Thyroid gland (tissue), 4 donors: Measurements from ENCODE around the gene RALBP1.

Experiments used
- CTCF ChIP-seq, 6 experiments: fragments of 200-600 bp in 3 of 6; fragments of 450-650 bp in 3 of 6; sonication (generic) in 3 of 6; IDR thresholded peaks; one replicate each; pipeline ENCODE4 v1.5.1; 2016 to 2019; ENCODE audit warnings: antibody characterized with exemption in 6 of 6, mild to moderate bottlenecking in 2 of 6, inconsistent platforms in 1 of 6, moderate library complexity in 1 of 6
- POLR2A ChIP-seq, 2 donors: fragments of 450-650 bp; IDR thresholded peaks; one replicate each; pipeline ENCODE4 v1.6.1; 2017; ENCODE audit warnings: antibody characterized with exemption in 2 of 2, mild to moderate bottlenecking in 2 of 2, moderate library complexity in 1 of 2

- TF ChIP-seq CTCF (IDR thresholded peaks at IDR 0.05) (no peak), POLR2A (IDR thresholded peaks at IDR 0.05) (no peak)
These were observed 67.6 kb downstream of the RALBP1 start for GRCh38 chr18:9542924-9543323.
